IMR-90 (cell line): ENCODE measurements around the gene SLC22A4. TPM values are rescaled to one million over a fixed set of nuclear protein-coding genes. Genes with fewer than 3 reads are reported as not detected.

Source experiments
- ELK1 ChIP-seq: fragments of 150-350 bp; IDR thresholded peaks from 2 replicates; pipeline ENCODE4 v1.6.1; 2016; ENCODE audit warnings: low read depth, mild to moderate bottlenecking, low read length, moderate library complexity, borderline replicate concordance
- FOS ChIP-seq: fragments of 150-350 bp; IDR thresholded peaks from 2 replicates; pipeline ENCODE4 v1.6.1; 2016; ENCODE audit warnings: low read depth, low read length
- POLR2A ChIP-seq: IDR thresholded peaks from 2 replicates; pipeline ENCODE4 v1.6.1; 2012; ENCODE audit warnings: mild to moderate bottlenecking, low read depth, low read length
- polyA plus RNA-seq, 3 experiments: library from polyadenylated mRNA; depleted of rRNA; stranded (reverse); fragments of >200 nt; gene quantifications; 2 replicates each; pipeline ENCODE4 v1.2.3, GENCODE V29; 2012; ENCODE audit warnings: low replicate concordance in 1 of 3
- total RNA-seq: library from RNA; depleted of rRNA; stranded (reverse); fragments of >200 nt; gene quantifications from 2 replicates; pipeline ENCODE4 v1.2.3, GENCODE V29; 2012
- TF ChIP-seq, protein P1 (sequence below): fragments of 150-350 bp; IDR thresholded peaks from 2 replicates; pipeline ENCODE4 v1.6.1; 2017; ENCODE audit warnings: mild to moderate bottlenecking, antibody characterized with exemption, low read length, low read depth

SLC22A4 gene
- total and polyA plus RNA-seq, 2 of the 4 experiments (the other 2 are of a cell fraction), result 2.6 to 3.2 TPM

DNA sequence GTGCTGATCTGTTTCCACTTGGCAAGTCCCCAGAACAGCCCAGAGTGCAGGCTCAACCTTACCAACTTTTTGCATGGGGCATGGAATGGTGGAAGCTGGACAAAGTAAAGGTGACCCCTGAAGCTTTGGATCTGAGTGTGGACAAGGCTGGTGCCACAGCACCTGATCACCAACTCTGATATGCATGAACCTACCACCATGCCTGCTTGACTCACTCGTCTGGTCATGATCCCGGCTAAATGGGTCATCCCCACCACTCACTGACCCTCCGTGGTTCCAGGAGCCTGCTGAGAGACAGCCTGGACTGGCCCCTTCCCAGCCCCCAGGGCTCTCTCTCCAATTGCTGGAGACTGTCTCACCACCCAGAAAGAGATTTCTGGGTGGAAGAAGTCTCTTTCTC lies 14.4 kb upstream of the SLC22A4 start (continued):
- no peak for TF ChIP-seq ELK1
- TF ChIP-seq FOS, result no peak
- TF ChIP-seq, protein P1, sequence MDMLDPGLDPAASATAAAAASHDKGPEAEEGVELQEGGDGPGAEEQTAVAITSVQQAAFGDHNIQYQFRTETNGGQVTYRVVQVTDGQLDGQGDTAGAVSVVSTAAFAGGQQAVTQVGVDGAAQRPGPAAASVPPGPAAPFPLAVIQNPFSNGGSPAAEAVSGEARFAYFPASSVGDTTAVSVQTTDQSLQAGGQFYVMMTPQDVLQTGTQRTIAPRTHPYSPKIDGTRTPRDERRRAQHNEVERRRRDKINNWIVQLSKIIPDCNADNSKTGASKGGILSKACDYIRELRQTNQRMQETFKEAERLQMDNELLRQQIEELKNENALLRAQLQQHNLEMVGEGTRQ, result no peak
- no peak for TF ChIP-seq POLR2A
